K562 (cell line): Measurements from ENCODE around the gene PRR19. TPM values are rescaled to one million over a fixed set of nuclear protein-coding genes. Genes with fewer than 3 reads are reported as not detected.

Experiments used
- CHCHD3 ChIP-seq: fragments of 250-450 bp; sonication (Bioruptor Pico); IDR thresholded peaks from 2 replicates; pipeline ENCODE4 v2.1.2; 2022; ENCODE audit warnings: mild to moderate bottlenecking
- CSDE1 ChIP-seq, 2 experiments: fragments of 450-650 bp; IDR thresholded peaks; 2 replicates each; pipeline ENCODE4 v1.6.1; 2016; ENCODE audit warnings: mild to moderate bottlenecking in 1 of 2
- DIDO1 ChIP-seq: fragments of 450-650 bp; IDR thresholded peaks from 2 replicates; pipeline ENCODE4 v1.6.1; 2016; ENCODE audit warnings: low read depth, missing biosample characterization, missing genetic modification characterization
- DPF2 ChIP-seq: fragments of 450-650 bp; IDR thresholded peaks from 2 replicates; pipeline ENCODE4 v1.6.1; 2016
- ELF4 ChIP-seq: fragments of 450-650 bp; formaldehyde crosslinking; IDR thresholded peaks from 2 replicates; pipeline ENCODE4 v1.4.0; 2022; ENCODE audit warnings: missing genetic modification characterization
- GABPA ChIP-seq: fragments of 200-800 bp; sonication (Bioruptor generic); conservative IDR thresholded peaks from 2 replicates; pipeline ENCODE4 v1.6.1; 2016; ENCODE audit warnings: low read depth, missing genetic modification characterization, missing compliant biosample characterization
- L3MBTL2 ChIP-seq: fragments of 450-650 bp; IDR thresholded peaks from 2 replicates; pipeline ENCODE4 v1.6.1; 2016; ENCODE audit warnings: mild to moderate bottlenecking, moderate library complexity
- NCOA2 ChIP-seq, 2 experiments: fragments of 450-650 bp; IDR thresholded peaks; 2 replicates each; pipeline ENCODE4 v1.6.1; 2018; ENCODE audit warnings: mild to moderate bottlenecking in 2 of 2, moderate library complexity in 1 of 2; ENCODE audit not compliant: partially characterized antibody in 2 of 2
- RUNX1 ChIP-seq: sonication (generic); IDR thresholded peaks from 2 replicates; pipeline ENCODE4 v1.6.1; 2016; ENCODE audit warnings: antibody characterized with exemption, low read depth
- SIN3B ChIP-seq: fragments of 450-650 bp; IDR thresholded peaks from 2 replicates; pipeline ENCODE4 v1.6.1; 2017; ENCODE audit warnings: low read depth, mild to moderate bottlenecking, moderate library complexity
- SP2 ChIP-seq: IDR thresholded peaks from 2 replicates; pipeline ENCODE4 v1.6.1; 2011; ENCODE audit warnings: mild to moderate bottlenecking, low read depth, low read length, moderate library complexity; ENCODE audit not compliant: poor library complexity, severe bottlenecking; ENCODE audit errors: extremely low read depth
- YY1 ChIP-seq, 3 experiments: IDR thresholded peaks; 2 replicates each; pipeline ENCODE4 v1.6.1; 2011; ENCODE audit warnings: low read length in 2 of 3, mild to moderate bottlenecking in 2 of 3, moderate library complexity in 2 of 3, borderline replicate concordance in 1 of 3, control low read depth in 1 of 3, low read depth in 1 of 3; ENCODE audit not compliant: insufficient read depth in 3 of 3, insufficient replicate concordance in 2 of 3, control insufficient read depth in 1 of 3, insufficient read length in 1 of 3; ENCODE audit errors: extremely low read depth in 1 of 3
- ZNF780A ChIP-seq: fragments of 250-450 bp; sonication (Bioruptor Pico); IDR thresholded peaks from 2 replicates; pipeline ENCODE4 v1.5.0; 2021; ENCODE audit warnings: mild to moderate bottlenecking
- polyA plus RNA-seq, 8 experiments: library from polyadenylated mRNA; depleted of rRNA in 4 of 8; stranded (reverse) in 5 of 8; unstranded in 3 of 8; fragments of >200 nt; fragmentation: Nextera tagmentation in 2 of 8; fragmentation: Illumina TruSeq in 1 of 8; extraction: Ambion mirVana in 2 of 8; extraction: Trizol in 1 of 8; gene quantifications; 2 replicates each; pipeline versions ENCODE4 v1.2.1 to v1.2.3, GENCODE V29; 2011 to 2014; ENCODE audit warnings: inconsistent platforms in 1 of 8, missing spikeins in 1 of 8
- total RNA-seq, 7 experiments: library from RNA; depleted of rRNA in 6 of 7; stranded (reverse); fragments of >200 nt in 6 of 7; fragmentation: Illumina TruSeq in 2 of 7; extraction: Trizol in 2 of 7; gene quantifications; 2 replicates each; pipeline versions ENCODE4 v1.2.1 to v1.2.3, GENCODE V29; 2011 to 2021; ENCODE audit warnings: low replicate concordance in 1 of 7
- TF ChIP-seq, protein P1 (sequence below): fragments of 250-450 bp; sonication (Bioruptor Pico); IDR thresholded peaks from 2 replicates; pipeline ENCODE4 v1.5.0; 2020; ENCODE audit warnings: mild to moderate bottlenecking, borderline replicate concordance
- TF ChIP-seq, protein P2 (sequence below): fragments of 250-450 bp; sonication (Bioruptor Pico); IDR thresholded peaks from 2 replicates; pipeline ENCODE4 v1.4.0; 2020
- TF ChIP-seq, protein P3 (sequence below): fragments of 200-800 bp; sonication (Bioruptor generic); IDR thresholded peaks from 2 replicates; pipeline ENCODE4 v1.6.1; 2017; ENCODE audit warnings: missing genetic modification characterization, missing compliant biosample characterization
- TF ChIP-seq, protein P4 (sequence below), 3 experiments: fragments of 200-800 bp in 1 of 3; sonication (Bioruptor generic) in 1 of 3; sonication (generic) in 1 of 3; formaldehyde crosslinking in 1 of 3; IDR thresholded peaks; 2 replicates each; pipeline versions ENCODE4 v1.6.1 to v1.8.0; 2016 to 2022; ENCODE audit warnings: mild to moderate bottlenecking in 2 of 3, missing compliant biosample characterization in 2 of 3, missing genetic modification characterization in 2 of 3, missing genetic modification reagents in 1 of 3
- TF ChIP-seq, protein P5 (sequence below): sonication (generic); formaldehyde crosslinking; IDR thresholded peaks from 2 replicates; pipeline ENCODE4 v1.8.1; 2023; ENCODE audit warnings: mild to moderate bottlenecking, missing genetic modification reagents

The PRR19 gene
- total and polyA plus RNA-seq, 9 of the 15 experiments (the other 6 are each of a cell fraction or from before 2014, with no cell fraction given): 0.10 to 1.6 (median 0.54) TPM

DNA sequence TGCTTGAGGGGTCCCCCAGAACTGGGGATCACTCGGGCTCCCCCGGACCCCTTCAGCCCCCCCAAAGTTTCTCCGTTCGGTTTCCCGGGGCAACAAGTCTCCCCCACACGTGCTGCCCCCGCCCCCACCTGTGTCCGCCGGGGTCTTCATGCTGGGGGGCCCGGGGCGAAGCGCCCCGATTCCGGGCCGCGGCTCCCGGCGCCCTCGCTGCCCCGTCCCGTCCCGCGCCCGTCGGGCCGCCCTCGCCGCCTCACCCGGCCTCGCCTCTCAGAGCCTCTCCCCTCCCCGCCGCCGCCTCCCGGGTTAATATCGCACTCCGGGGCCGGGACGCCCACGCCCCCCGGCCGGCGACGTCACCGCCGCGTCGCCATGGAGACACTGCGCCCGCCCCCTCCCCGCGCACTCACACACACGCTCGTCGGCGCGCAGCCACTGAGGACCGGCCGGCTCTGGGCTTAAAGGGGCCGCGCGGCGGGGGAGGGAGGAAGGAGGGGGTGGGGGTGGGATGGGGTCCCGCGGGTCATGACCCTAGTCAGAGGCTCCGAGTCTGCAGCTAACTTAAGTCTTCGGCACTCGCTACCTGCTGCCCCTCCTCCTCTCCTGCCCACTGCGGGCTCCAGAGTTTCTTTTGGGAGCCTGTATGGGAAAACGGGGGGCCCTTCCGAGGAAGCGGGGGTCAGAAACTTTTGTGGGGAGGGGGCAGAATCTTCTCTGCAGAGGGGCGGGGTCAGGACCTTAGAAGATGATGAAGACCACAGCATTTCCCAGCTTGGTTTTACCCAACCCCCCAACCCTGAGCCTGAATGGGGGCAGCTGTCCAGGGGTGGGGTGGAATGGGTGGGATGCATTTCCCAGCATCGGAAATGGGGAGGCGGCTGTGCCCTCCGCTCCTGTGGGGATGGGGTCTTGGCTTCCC lies 46.8 kb upstream of the PRR19 start, which contains the start of gene ERF (continued):
- TF ChIP-seq, protein P1, sequence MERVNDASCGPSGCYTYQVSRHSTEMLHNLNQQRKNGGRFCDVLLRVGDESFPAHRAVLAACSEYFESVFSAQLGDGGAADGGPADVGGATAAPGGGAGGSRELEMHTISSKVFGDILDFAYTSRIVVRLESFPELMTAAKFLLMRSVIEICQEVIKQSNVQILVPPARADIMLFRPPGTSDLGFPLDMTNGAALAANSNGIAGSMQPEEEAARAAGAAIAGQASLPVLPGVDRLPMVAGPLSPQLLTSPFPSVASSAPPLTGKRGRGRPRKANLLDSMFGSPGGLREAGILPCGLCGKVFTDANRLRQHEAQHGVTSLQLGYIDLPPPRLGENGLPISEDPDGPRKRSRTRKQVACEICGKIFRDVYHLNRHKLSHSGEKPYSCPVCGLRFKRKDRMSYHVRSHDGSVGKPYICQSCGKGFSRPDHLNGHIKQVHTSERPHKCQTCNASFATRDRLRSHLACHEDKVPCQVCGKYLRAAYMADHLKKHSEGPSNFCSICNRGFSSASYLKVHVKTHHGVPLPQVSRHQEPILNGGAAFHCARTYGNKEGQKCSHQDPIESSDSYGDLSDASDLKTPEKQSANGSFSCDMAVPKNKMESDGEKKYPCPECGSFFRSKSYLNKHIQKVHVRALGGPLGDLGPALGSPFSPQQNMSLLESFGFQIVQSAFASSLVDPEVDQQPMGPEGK (CRISPR knock-in tag): no peak
- TF ChIP-seq CSDE1 (IDR thresholded peaks at IDR 0.05) (peak in 1 of 2 experiments; percentile 64; a peak in 1 of 4 replicates), RUNX1 (no peak), SP2 (peak; percentile 45), YY1 (IDR thresholded peaks at IDR 0.05; ENCODE audit: borderline replicate concordance in 1 of 3, control insufficient read depth in 1 of 3, extremely low read depth in 1 of 3, insufficient read depth in 3 of 3, insufficient read length in 1 of 3, insufficient replicate concordance in 2 of 3, low read depth in 1 of 3, low read length in 2 of 3) (peak in 2 of 3 experiments; percentile 65 to 78), DPF2 (no peak), CHCHD3 (no peak), NCOA2 (IDR thresholded peaks at IDR 0.05; ENCODE audit: partially characterized antibody in 2 of 2) (no peak), GABPA (tag) (0 out of 2 replicates have a peak, but pooled peaks have one; percentile 22), L3MBTL2 (peak; percentile 25; the same call in 1 of the 2 replicates), ELF4 (CRISPR knock-in tag) (no peak), SIN3B (0 out of 2 replicates have a peak, but pooled peaks have one; percentile 47), DIDO1 (tag) (no peak), ZNF780A (CRISPR knock-in tag) (0 out of 2 replicates have a peak, but pooled peaks have one; percentile 16)
- TF ChIP-seq, protein P2, sequence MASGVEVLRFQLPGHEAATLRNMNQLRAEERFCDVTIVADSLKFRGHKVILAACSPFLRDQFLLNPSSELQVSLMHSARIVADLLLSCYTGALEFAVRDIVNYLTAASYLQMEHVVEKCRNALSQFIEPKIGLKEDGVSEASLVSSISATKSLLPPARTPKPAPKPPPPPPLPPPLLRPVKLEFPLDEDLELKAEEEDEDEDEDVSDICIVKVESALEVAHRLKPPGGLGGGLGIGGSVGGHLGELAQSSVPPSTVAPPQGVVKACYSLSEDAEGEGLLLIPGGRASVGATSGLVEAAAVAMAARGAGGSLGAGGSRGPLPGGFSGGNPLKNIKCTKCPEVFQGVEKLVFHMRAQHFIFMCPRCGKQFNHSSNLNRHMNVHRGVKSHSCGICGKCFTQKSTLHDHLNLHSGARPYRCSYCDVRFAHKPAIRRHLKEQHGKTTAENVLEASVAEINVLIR (CRISPR knock-in tag): peak; percentile 84
- TF ChIP-seq, protein P3, sequence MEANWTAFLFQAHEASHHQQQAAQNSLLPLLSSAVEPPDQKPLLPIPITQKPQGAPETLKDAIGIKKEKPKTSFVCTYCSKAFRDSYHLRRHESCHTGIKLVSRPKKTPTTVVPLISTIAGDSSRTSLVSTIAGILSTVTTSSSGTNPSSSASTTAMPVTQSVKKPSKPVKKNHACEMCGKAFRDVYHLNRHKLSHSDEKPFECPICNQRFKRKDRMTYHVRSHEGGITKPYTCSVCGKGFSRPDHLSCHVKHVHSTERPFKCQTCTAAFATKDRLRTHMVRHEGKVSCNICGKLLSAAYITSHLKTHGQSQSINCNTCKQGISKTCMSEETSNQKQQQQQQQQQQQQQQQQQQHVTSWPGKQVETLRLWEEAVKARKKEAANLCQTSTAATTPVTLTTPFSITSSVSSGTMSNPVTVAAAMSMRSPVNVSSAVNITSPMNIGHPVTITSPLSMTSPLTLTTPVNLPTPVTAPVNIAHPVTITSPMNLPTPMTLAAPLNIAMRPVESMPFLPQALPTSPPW: peak; percentile 77; the same call in 1 of the 2 replicates
- TF ChIP-seq, protein P4, sequence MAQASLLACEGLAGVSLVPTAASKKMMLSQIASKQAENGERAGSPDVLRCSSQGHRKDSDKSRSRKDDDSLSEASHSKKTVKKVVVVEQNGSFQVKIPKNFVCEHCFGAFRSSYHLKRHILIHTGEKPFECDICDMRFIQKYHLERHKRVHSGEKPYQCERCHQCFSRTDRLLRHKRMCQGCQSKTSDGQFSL (CRISPR knock-in tag; IDR thresholded peaks at IDR 0.05): peak; percentile 72
- TF ChIP-seq, protein P4 (tag; IDR thresholded peaks at IDR 0.05): no peak; a peak in 1 of 4 replicates
- TF ChIP-seq, protein P5, sequence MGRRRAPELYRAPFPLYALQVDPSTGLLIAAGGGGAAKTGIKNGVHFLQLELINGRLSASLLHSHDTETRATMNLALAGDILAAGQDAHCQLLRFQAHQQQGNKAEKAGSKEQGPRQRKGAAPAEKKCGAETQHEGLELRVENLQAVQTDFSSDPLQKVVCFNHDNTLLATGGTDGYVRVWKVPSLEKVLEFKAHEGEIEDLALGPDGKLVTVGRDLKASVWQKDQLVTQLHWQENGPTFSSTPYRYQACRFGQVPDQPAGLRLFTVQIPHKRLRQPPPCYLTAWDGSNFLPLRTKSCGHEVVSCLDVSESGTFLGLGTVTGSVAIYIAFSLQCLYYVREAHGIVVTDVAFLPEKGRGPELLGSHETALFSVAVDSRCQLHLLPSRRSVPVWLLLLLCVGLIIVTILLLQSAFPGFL (CRISPR knock-in tag): no peak
